Suprapubic skin (tissue), 4 donors: Measurements from ENCODE around the gene GPRC5A. TPM values are rescaled to one million over a fixed set of nuclear protein-coding genes. Genes with fewer than 3 reads are reported as not detected.

ENCODE experiments used
- DNase-seq, 2 donors: peaks; one replicate each; pipeline ENCODE4 v3.0.0-alpha.2; 2019; ENCODE audit warnings: low spot score in 2 of 2
- H3K27ac ChIP-seq: fragments of 200-600 bp; sonication (generic); one replicate; pipeline ENCODE4 v1.5.1; 2019
- H3K27me3 ChIP-seq: fragments of 200-600 bp; sonication (generic); one replicate; pipeline ENCODE4 v1.5.1; 2019
- H3K36me3 ChIP-seq: fragments of 200-600 bp; sonication (generic); one replicate; pipeline ENCODE4 v1.5.1; 2019
- H3K4me1 ChIP-seq: fragments of 200-600 bp; sonication (generic); one replicate; pipeline ENCODE4 v1.5.1; 2019
- H3K4me3 ChIP-seq: fragments of 200-600 bp; sonication (generic); one replicate; pipeline ENCODE4 v1.5.1; 2019; ENCODE audit warnings: mild to moderate bottlenecking
- H3K9me3 ChIP-seq: fragments of 200-600 bp; sonication (generic); one replicate; pipeline ENCODE4 v1.5.1; 2019
- CTCF ChIP-seq, 2 donors: fragments of 200-600 bp in 1 of 2; fragments of 450-650 bp in 1 of 2; sonication (generic) in 1 of 2; IDR thresholded peaks; one replicate each; pipeline ENCODE4 v1.5.1; 2016 to 2019; ENCODE audit warnings: antibody characterized with exemption in 2 of 2, mild to moderate bottlenecking in 1 of 2, moderate library complexity in 1 of 2
- EP300 ChIP-seq: sonication (generic); formaldehyde crosslinking; IDR thresholded peaks from one replicate; pipeline ENCODE4 v1.6.1; 2017; ENCODE audit warnings: antibody characterized with exemption
- POLR2A ChIP-seq, 2 donors: fragments of 450-650 bp; IDR thresholded peaks; one replicate each; pipeline ENCODE4 v1.6.1; 2017; ENCODE audit warnings: antibody characterized with exemption in 2 of 2, mild to moderate bottlenecking in 2 of 2, moderate library complexity in 2 of 2
- POLR2AphosphoS5 ChIP-seq, 3 donors: sonication (generic); formaldehyde crosslinking; IDR thresholded peaks; one replicate each; pipeline ENCODE4 v1.6.1; 2017; ENCODE audit warnings: antibody characterized with exemption in 3 of 3
- WGBS: methylation state at CpG from one replicate; pipeline ENCODE4 v1.1.5; 2018; 5-methylcytosine and 5-hydroxymethylcytosine counted together
- total RNA-seq, 4 donors: library from RNA; depleted of rRNA; stranded (reverse); fragments of >200 nt; gene quantifications; one replicate each; pipeline ENCODE4 v1.1.0, GENCODE V29; 2016

The GPRC5A gene
- total RNA-seq, 4 donors from 2014 or later = 4.0 to 11.0 (median 7.2) TPM

- H3K27me3 ChIP-seq = no peaks in the 10 kb centered on the region
- no peaks in the 10 kb centered on the region for H3K36me3 ChIP-seq
- H3K4me3 ChIP-seq = no peak overlapping the region
- no peaks in the 10 kb centered on the region for H3K9me3 ChIP-seq
- DNase-seq = no peak
- no peaks in the 10 kb centered on the region for H3K4me1 ChIP-seq
- H3K27ac ChIP-seq = no peak overlapping the region
- TF ChIP-seq POLR2A (IDR thresholded peaks at IDR 0.05) (no peak), POLR2AphosphoS5 (IDR thresholded peaks at IDR 0.05) (no peak), EP300 (no peak), CTCF (IDR thresholded peaks at IDR 0.05) (no peak)
- 94% methylated on average over 11 of the region's 11 CpGs for WGBS
Measured at GRCh38 chr12:12936983-12937491, 45.7 kb downstream of the GPRC5A start.

GRCh38 chr12:12938541-12938940 is 47.2 kb downstream of the GPRC5A start:
- Histone ChIP-seq H3K27me3 (no peaks in the 10 kb centered on the region), H3K36me3 (no peaks in the 10 kb centered on the region), H3K9me3 (no peaks in the 10 kb centered on the region), H3K4me1 (no peaks in the 10 kb centered on the region), H3K4me3 (no peak overlapping the region), H3K27ac (no peak overlapping the region)
- 82% methylated on average over 5 of the region's 5 CpGs for WGBS
- no peak for DNase-seq
- TF ChIP-seq POLR2A (IDR thresholded peaks at IDR 0.05) = no peak
- no peak for TF ChIP-seq CTCF (IDR thresholded peaks at IDR 0.05)
- no peak for TF ChIP-seq EP300
- TF ChIP-seq POLR2AphosphoS5 (IDR thresholded peaks at IDR 0.05) = no peak

- no peak overlapping the region for H3K27ac ChIP-seq
- no peaks in the 10 kb centered on the region for H3K27me3 ChIP-seq
- 72% methylated on average over 1 of the region's 1 CpG for WGBS
- H3K9me3 ChIP-seq = no peaks in the 10 kb centered on the region
- no peak overlapping the region for H3K4me3 ChIP-seq
- H3K4me1 ChIP-seq = peaks cover 4% of the 10 kb centered on the region
- DNase-seq = no peak
- TF ChIP-seq POLR2A (IDR thresholded peaks at IDR 0.05) = no peak
- TF ChIP-seq POLR2AphosphoS5 (IDR thresholded peaks at IDR 0.05) = no peak
- no peak for TF ChIP-seq CTCF (IDR thresholded peaks at IDR 0.05)
- no peak for TF ChIP-seq EP300
- H3K36me3 ChIP-seq = no peaks in the 10 kb centered on the region
Measured at GRCh38 chr12:12939888-12940287, 48.5 kb downstream of the GPRC5A start.

- Histone ChIP-seq H3K36me3 (no peaks in the 10 kb centered on the region), H3K27me3 (no peaks in the 10 kb centered on the region), H3K27ac (no peak overlapping the region), H3K4me3 (no peak overlapping the region), H3K4me1 (peaks cover 4% of the 10 kb centered on the region), H3K9me3 (no peaks in the 10 kb centered on the region)
- no peak for DNase-seq
- WGBS = 91% methylated on average over 10 of the region's 10 CpGs
- no peak for TF ChIP-seq POLR2AphosphoS5 (IDR thresholded peaks at IDR 0.05)
- TF ChIP-seq CTCF (IDR thresholded peaks at IDR 0.05) = no peak
- no peak for TF ChIP-seq EP300
- no peak for TF ChIP-seq POLR2A (IDR thresholded peaks at IDR 0.05)
Measured at GRCh38 chr12:12941450-12942350, 50.3 kb downstream of the GPRC5A start.

- H3K27me3 ChIP-seq = no peaks in the 10 kb centered on the region
- H3K27ac ChIP-seq = peak overlapping the region; percentile 24
- no peak for DNase-seq
- H3K36me3 ChIP-seq = no peaks in the 10 kb centered on the region
- H3K4me1 ChIP-seq = peaks cover 4% of the 10 kb centered on the region
- no peak for TF ChIP-seq POLR2A (IDR thresholded peaks at IDR 0.05)
- TF ChIP-seq POLR2AphosphoS5 (IDR thresholded peaks at IDR 0.05) = no peak
- no peak for TF ChIP-seq CTCF (IDR thresholded peaks at IDR 0.05)
- no peak for TF ChIP-seq EP300
- WGBS = 86% methylated on average over 8 of the region's 8 CpGs
- H3K9me3 ChIP-seq = no peaks in the 10 kb centered on the region
- H3K4me3 ChIP-seq = no peak overlapping the region
Measured at GRCh38 chr12:12943586-12944260, 52.4 kb downstream of the GPRC5A start.
